Prostate gland (tissue), 2 donors: ENCODE measurements around the gene RSPRY1.

ENCODE experiments used
- POLR2A ChIP-seq: fragments of 450-650 bp; IDR thresholded peaks from one replicate; pipeline ENCODE4 v1.6.1; 2016; ENCODE audit warnings: antibody characterized with exemption, mild to moderate bottlenecking
- TF ChIP-seq, protein P1 (sequence below), 4 experiments: fragments of 200-600 bp in 2 of 4; fragments of 450-650 bp in 2 of 4; sonication (generic) in 2 of 4; IDR thresholded peaks; 1 replicate in 3 of 4; 2 replicates in 1 of 4; pipeline ENCODE4 v1.5.1; 2016 to 2019; ENCODE audit warnings: antibody characterized with exemption in 4 of 4, mild to moderate bottlenecking in 2 of 4, moderate library complexity in 2 of 4

DNA sequence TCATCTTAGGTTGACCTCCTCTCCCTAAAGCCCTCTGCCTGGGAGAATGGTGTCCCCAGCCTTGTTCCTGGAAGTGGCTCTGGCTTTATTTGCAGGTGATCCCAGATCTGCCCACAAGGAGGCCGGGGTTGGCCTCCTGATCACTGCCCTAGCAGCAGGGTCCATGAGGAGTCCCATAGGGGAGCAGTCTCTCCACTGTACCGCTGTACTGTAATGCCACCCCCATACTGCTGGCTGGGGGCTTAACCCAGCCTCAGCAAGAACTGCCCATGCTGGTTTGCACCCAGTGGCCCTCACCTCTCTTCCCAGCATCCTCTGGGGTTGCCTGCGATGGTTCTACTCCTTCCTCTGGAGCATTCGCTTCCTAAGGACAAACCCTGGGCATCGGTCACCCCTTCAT, 39.4 kb upstream of the RSPRY1 start:
- TF ChIP-seq, protein P1, sequence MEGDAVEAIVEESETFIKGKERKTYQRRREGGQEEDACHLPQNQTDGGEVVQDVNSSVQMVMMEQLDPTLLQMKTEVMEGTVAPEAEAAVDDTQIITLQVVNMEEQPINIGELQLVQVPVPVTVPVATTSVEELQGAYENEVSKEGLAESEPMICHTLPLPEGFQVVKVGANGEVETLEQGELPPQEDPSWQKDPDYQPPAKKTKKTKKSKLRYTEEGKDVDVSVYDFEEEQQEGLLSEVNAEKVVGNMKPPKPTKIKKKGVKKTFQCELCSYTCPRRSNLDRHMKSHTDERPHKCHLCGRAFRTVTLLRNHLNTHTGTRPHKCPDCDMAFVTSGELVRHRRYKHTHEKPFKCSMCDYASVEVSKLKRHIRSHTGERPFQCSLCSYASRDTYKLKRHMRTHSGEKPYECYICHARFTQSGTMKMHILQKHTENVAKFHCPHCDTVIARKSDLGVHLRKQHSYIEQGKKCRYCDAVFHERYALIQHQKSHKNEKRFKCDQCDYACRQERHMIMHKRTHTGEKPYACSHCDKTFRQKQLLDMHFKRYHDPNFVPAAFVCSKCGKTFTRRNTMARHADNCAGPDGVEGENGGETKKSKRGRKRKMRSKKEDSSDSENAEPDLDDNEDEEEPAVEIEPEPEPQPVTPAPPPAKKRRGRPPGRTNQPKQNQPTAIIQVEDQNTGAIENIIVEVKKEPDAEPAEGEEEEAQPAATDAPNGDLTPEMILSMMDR (IDR thresholded peaks at IDR 0.05): no peak
- TF ChIP-seq POLR2A: no peak
